ENCODE results near the gene DHRS1.
A peak's percentile ranks its signal among the peaks of the same experiment; 100 is the strongest.
"Not testable (repeated sequence)": the region's sequence is repeated elsewhere in the genome, so short reads cannot be mapped to it uniquely, and the experiment has no call there.

DHRS1 gene

GRCh38 chr14:24246765-24247212, 52.8 kb downstream of the DHRS1 start:
- Mint-ChIP-seq H3K4me3 (peak overlapping the region; percentile 53), H3K4me1 (peaks cover 30% of the 10 kb centered on the region), H3K27ac (peak overlapping the region; percentile 73), H3K36me3 (peaks cover 11% of the 10 kb centered on the region), H3K9me3 (no peaks in the 10 kb centered on the region), H3K27me3 (no peaks in the 10 kb centered on the region)
- ATAC-seq: no peak

DNA sequence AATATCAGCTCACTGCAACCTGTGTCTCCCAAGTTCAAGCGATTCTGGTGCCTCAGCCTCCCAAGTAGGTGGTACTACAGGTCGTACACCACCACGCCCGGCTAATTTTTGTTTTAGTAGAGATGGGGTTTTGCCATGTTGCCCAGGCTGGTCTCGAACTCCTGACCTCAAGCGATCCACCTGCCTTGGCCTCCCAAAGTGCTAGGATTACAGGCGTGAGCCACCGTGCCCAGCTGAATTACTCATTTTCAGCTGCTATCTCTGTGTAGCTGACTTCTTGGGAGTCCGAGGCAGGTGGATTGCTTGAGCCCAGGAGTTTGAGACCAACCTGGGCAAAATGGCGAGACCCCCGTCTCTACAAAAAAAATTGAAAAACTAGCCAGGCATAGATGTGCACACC, 54.2 kb downstream of the DHRS1 start:
- H3K27ac Mint-ChIP-seq: peak overlapping the region; percentile 14
- H3K4me1 Mint-ChIP-seq: peaks cover 42% of the 10 kb centered on the region
- H3K4me3 Mint-ChIP-seq, ATAC-seq, H3K9me3 Mint-ChIP-seq, H3K27me3 Mint-ChIP-seq: not testable (repeated sequence)
- peaks cover 16% of the 10 kb centered on the region for H3K36me3 Mint-ChIP-seq

GRCh38 chr14:24243336-24243836, 56.2 kb downstream of the DHRS1 start:
- Mint-ChIP-seq H3K9me3 (no peaks in the 10 kb centered on the region), H3K4me3 (peak overlapping the region; percentile 92), H3K27me3 (no peaks in the 10 kb centered on the region), H3K4me1 (peaks cover 61% of the 10 kb centered on the region), H3K27ac (peak overlapping the region; percentile 99), H3K36me3 (peaks cover 27% of the 10 kb centered on the region)
- peak; percentile 0 for ATAC-seq

DNA sequence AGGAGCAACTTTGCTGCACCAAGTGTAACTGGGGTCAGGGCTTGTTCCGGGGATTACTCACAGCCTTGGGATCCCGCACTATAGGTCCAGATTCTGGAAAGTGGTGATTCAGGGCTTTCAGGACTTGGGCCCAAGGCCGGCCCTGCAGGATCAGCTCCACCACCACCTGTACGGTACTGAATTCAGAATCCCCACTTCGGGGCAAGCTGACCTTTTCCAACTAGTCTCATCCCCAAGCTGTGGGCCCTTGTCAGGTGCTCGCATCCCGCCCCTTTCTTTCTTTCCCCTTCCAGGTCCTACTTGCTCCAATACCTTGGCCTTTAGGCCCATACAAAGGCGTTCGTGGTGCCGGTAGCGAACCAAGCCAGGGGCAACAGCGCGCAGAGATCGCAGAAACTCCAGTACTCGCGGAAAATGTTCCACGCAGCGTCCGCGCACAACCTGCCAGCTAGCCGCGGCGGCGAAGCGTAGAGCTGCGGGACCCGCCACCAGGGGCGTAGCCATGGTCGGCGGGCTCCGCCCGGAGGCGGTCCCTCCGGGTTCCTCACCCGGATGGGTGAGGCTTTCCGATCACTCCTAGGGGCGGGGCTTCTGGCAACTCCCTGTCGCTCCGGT, 57.6 kb downstream of the DHRS1 start:
- peak overlapping the region; percentile 99 for H3K27ac Mint-ChIP-seq
- no peaks in the 10 kb centered on the region for H3K9me3 Mint-ChIP-seq
- peaks cover 67% of the 10 kb centered on the region for H3K4me1 Mint-ChIP-seq
- ATAC-seq: peak; percentile 92
- no peaks in the 10 kb centered on the region for H3K27me3 Mint-ChIP-seq
- H3K4me3 Mint-ChIP-seq: peak overlapping the region; percentile 92
- peaks cover 41% of the 10 kb centered on the region for H3K36me3 Mint-ChIP-seq

Data from stimulated activated memory B cell treated with anti-CD40 and anti-IgM and Interleukin-4, amounts not matched to agents 10 μg/mL and 1 μg/mL and 100 μg/mL, for 72 hours (primary cell).